Measurements from ENCODE around the gene SLC27A2.

GRCh38 chr15:50150851-50151250 is 31.1 kb upstream of the SLC27A2 start:
- TF ChIP-seq SUZ12 (IDR thresholded peaks at IDR 0.05; ENCODE audit: extremely low read depth, insufficient read depth, insufficient read length), result no peak
- no peak for TF ChIP-seq ZNF274 (IDR thresholded peaks at IDR 0.05; ENCODE audit: low read depth, low read length)
